IMR-90 (cell line): ENCODE results near the gene SPATA33.

Experiments used
- BHLHE40 ChIP-seq: fragments of 150-350 bp; IDR thresholded peaks from 2 replicates; pipeline ENCODE4 v1.6.1; 2016; ENCODE audit warnings: mild to moderate bottlenecking, low read depth, low read length
- CEBPB ChIP-seq: IDR thresholded peaks from 2 replicates; pipeline ENCODE4 v1.6.1; 2012; ENCODE audit warnings: low read depth, low read length, improper control_type of control experiment
- CTCF ChIP-seq: conservative IDR thresholded peaks from 2 replicates; pipeline ENCODE4 v1.5.1; 2012; ENCODE audit warnings: mild to moderate bottlenecking, low read depth, low read length, improper control_type of control experiment
- FOS ChIP-seq: fragments of 150-350 bp; IDR thresholded peaks from 2 replicates; pipeline ENCODE4 v1.6.1; 2016; ENCODE audit warnings: low read depth, low read length
- POLR2A ChIP-seq: IDR thresholded peaks from 2 replicates; pipeline ENCODE4 v1.6.1; 2012; ENCODE audit warnings: mild to moderate bottlenecking, low read depth, low read length
- RCOR1 ChIP-seq: IDR thresholded peaks from 2 replicates; pipeline ENCODE4 v1.6.1; 2012; ENCODE audit warnings: mild to moderate bottlenecking, low read length, improper control_type of control experiment; ENCODE audit not compliant: insufficient replicate concordance
- RFX5 ChIP-seq: IDR thresholded peaks from 2 replicates; pipeline ENCODE4 v1.8.0; 2012; ENCODE audit warnings: low read depth, mild to moderate bottlenecking, low read length, moderate library complexity
- USF2 ChIP-seq: fragments of 150-350 bp; IDR thresholded peaks from 2 replicates; pipeline ENCODE4 v1.6.1; 2017; ENCODE audit warnings: mild to moderate bottlenecking, antibody characterized with exemption, low read length, low read depth

GRCh38 chr16:89612415-89613166, 45.0 kb upstream of the SPATA33 start:
- TF ChIP-seq RCOR1 (no peak), CTCF (no peak), POLR2A (no peak), RFX5 (no peak), CEBPB (no peak), FOS (no peak), BHLHE40 (no peak), USF2 (no peak)
